Measurements from ENCODE around the gene RPL27.
"Not testable (repeated sequence)": the region's sequence is repeated elsewhere in the genome, so short reads cannot be mapped to it uniquely, and the experiment has no call there.

The RPL27 gene

GRCh38 chr17:42997984-42998938 is at the start of gene RPL27:
Gene RPL27, plus strand, starts transcription at chr17:42998419. Its CDS starts 332 bp downstream, at chr17:42998751.
- DNase-seq = peak; percentile 95 to 100 (median 99)
- intact Hi-C loops (cut with DNase I) = loop anchor here (10.0 kb wide), 1 partner anchor 153 kb away; the partner anchor contains the start of gene AOC2

- no peak for DNase-seq
- intact Hi-C loops (cut with DNase I) = no loop called here
Measured at GRCh38 chr17:42950044-42950783, 48.0 kb upstream of the RPL27 start.

- intact Hi-C loops (cut with DNase I) = no loop called here
- DNase-seq = no peak
Measured at GRCh38 chr17:42953669-42954068, 44.5 kb upstream of the RPL27 start.

GRCh38 chr17:42964161-42964932 is 33.9 kb upstream of the RPL27 start, which contains the start of gene AARSD1:
Gene AARSD1, minus strand, starts transcription at chr17:42964454. Its CDS starts 14 bp downstream, at chr17:42964440.
- intact Hi-C loops (cut with DNase I) = no loop called here
- DNase-seq = peak; percentile 79 to 95 (median 91)

- DNase-seq = no peak
- intact Hi-C loops (cut with DNase I) = no loop called here
Measured at GRCh38 chr17:42967925-42968324, 30.3 kb upstream of the RPL27 start.

- no peak for DNase-seq
- intact Hi-C loops (cut with DNase I) = no loop called here
Measured at GRCh38 chr17:42969001-42969581, 29.1 kb upstream of the RPL27 start.

GRCh38 chr17:42971589-42971988 is 26.6 kb upstream of the RPL27 start:
- intact Hi-C loops (cut with DNase I) = no loop called here
- DNase-seq = no peak

- intact Hi-C loops (cut with DNase I); DNase-seq: not testable (repeated sequence)
Measured at GRCh38 chr17:42973323-42973722, 24.9 kb upstream of the RPL27 start.

GRCh38 chr17:42975265-42975664 is 23.0 kb upstream of the RPL27 start:
- DNase-seq = no peak
- intact Hi-C loops (cut with DNase I) = no loop called here

- intact Hi-C loops (cut with DNase I); DNase-seq: not testable (repeated sequence)
Measured at GRCh38 chr17:42975701-42976100, 22.5 kb upstream of the RPL27 start.

GRCh38 chr17:42979511-42980273 is 18.5 kb upstream of the RPL27 start, which contains the start of gene PTGES3L:
Gene PTGES3L, minus strand, starts transcription at chr17:42980080. Its CDS starts 27 bp downstream, at chr17:42980053.
- peak; percentile 43 to 91 (median 72) for DNase-seq
- intact Hi-C loops (cut with DNase I) = no loop called here

GRCh38 chr17:42980274-42980765 is 17.9 kb upstream of the RPL27 start, which contains the start of gene RUNDC1:
Gene RUNDC1, plus strand, starts transcription at chr17:42980565. Its CDS starts 12 bp downstream, at chr17:42980577.
- intact Hi-C loops (cut with DNase I) = no loop called here
- peak; percentile 83 to 97 (median 93) for DNase-seq

- intact Hi-C loops (cut with DNase I) = no loop called here
- peak; percentile 32 to 91 (median 68) for DNase-seq
Measured at GRCh38 chr17:42980766-42981397, 17.3 kb upstream of the RPL27 start.

GRCh38 chr17:42982266-42982665 is 16.0 kb upstream of the RPL27 start:
- no peak for DNase-seq
- intact Hi-C loops (cut with DNase I) = no loop called here

GRCh38 chr17:42985225-42985624 is 13.0 kb upstream of the RPL27 start:
- intact Hi-C loops (cut with DNase I) = no loop called here
- no peak for DNase-seq

GRCh38 chr17:42989141-42989540 is 9.1 kb upstream of the RPL27 start:
- no peak for DNase-seq
- intact Hi-C loops (cut with DNase I) = no loop called here
